Fibroblast of skin of back (primary cell): ENCODE results near the gene HDDC2.

Experiments
- DNase-seq: peaks from one replicate; pipeline ENCODE4 v3.0.0-alpha.2; 2013

Gene HDDC2

GRCh38 chr6:125269328-125269985, 32.3 kb downstream of the HDDC2 start:
- no peak for DNase-seq

- DNase-seq = no peak
Observed at GRCh38 chr6:125268765-125269164, 33.0 kb downstream of the HDDC2 start.

- no peak for DNase-seq
Observed at GRCh38 chr6:125267806-125268523, 33.8 kb downstream of the HDDC2 start.

DNA sequence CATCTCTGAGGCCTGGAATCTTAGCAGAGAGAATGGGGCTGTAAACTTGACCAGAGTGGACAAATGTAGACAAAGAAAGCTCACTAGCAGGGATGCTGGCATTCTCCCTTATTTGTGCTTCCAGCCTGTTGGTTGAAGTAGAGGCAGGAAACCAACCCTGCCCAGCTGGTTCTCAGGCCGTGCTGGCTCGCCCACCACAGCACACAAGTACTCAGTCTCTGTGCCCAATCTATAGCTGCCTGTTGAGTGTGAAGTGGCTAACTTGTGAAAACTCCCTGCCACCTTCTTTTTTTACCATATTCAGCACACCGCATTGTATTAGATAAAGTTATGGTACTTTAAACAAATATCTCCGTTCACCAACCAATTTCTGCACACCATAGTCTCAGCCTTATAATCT, 37.3 kb downstream of the HDDC2 start:
- DNase-seq = no peak

DNA sequence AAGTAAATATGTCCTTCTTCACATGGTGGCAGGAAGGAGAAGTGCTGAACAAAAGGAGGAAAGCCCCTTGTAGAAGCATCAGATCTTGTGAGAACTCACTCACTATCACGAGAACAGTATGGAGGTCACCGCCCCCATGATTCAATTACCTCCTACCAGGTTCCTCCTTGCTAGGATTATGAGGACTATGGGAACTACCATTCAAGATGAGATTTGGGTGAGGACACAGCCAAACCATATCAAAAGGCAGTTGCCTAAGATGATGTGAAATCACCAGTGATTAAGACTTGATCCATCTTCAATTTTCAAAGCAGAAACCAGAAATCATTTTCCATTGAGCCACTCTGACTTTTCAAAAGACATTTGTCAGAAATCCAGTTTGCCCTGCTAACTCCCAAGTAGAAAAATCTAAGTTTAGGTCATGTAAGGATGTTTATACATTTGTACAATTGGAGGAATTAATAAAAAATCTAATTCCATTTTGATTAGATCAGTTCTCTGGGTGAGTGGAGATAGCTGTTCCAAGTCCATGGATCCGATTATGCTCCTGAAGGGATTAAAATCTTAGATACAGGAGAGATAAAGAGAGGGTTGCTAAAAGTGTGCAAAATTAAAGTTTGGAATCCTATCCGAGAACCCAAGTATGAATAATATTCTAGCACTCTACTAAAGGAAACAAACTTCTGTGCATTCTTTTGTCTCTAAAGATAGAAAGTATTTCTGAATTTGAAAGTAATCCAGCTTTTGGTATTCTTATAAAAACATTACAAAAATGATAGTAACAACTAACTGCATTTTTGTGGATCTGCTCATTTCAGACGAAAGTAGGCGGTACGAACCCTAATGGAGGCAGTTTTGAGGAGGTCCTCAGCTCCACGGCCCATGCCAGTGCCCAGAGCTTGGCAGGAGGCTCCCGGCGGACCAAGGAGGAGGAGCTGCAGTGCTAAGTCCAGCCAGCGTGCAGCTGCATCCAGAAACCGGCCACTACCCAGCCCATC, 39.5 kb downstream of the HDDC2 start:
- DNase-seq = peak; percentile 90

DNA sequence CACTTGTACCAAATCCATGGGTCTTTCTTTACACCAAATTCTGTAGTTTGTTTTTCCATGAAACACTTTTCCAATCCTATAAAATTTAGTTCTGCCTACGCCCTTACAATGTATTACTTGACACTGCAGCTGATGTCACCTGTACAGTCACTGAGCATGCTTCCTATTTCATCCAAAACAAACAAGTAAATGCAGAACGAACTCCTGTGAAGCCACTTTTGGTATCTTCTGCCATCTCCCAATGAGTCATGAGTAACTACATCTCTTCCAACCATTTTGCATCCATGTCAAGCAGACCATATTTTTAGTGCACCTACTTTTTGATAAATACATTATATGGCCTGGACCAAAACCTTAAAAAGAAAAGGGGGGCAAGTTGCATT, 42.4 kb downstream of the HDDC2 start:
- DNase-seq = peak; percentile 23

- peak; percentile 49 for DNase-seq
Observed at GRCh38 chr6:125258651-125259353, 43.0 kb downstream of the HDDC2 start.

- DNase-seq = no peak
Observed at GRCh38 chr6:125257351-125257750, 44.4 kb downstream of the HDDC2 start.

GRCh38 chr6:125255201-125255600, 46.6 kb downstream of the HDDC2 start:
- DNase-seq = peak; percentile 67

DNA sequence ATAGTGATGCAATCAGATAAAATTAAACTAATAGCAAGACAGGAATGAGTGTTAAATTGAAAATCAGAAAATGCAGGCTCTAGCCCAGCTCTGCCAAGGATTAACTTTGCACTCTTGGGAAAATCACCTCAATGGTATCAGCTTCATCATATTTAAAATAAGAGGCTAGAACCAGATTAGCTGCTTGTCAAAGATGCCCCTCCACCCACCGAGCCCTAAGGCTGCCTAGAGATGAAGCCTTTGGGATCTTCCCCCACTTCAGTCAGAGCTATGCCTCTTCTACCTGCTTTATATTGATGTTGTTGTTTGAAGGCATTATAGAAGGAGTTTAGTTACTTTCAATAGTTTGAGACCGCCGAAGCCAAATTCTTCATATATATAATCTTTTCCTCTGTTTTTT, 47.4 kb downstream of the HDDC2 start:
- DNase-seq = no peak

- DNase-seq = no peak
Observed at GRCh38 chr6:125253881-125254280, 47.9 kb downstream of the HDDC2 start.

- peak; percentile 73 for DNase-seq
Observed at GRCh38 chr6:125252891-125253290, 48.9 kb downstream of the HDDC2 start.

GRCh38 chr6:125251516-125252220, 50.1 kb downstream of the HDDC2 start:
- peak; percentile 87 for DNase-seq

- no peak for DNase-seq
Observed at GRCh38 chr6:125250511-125250910, 51.3 kb downstream of the HDDC2 start.

DNA sequence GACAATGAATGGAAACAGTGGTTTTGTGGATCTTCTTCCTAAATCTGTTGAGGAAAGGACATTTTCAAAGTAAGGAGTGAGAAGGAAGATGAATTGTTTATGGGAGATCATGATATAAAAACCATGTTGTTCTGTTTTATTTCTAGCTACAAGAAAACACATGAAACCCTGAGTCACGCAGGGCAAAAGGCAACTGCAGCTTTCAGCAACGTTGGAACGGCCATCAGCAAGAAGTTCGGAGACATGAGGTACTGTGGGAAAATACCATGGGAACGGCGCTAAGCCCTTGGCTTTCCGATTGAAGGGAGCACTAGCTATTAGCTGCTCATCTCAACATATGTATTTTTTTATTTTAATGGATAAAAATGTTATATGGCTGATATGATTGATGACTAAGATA, 53.6 kb downstream of the HDDC2 start:
- DNase-seq = no peak

DNA sequence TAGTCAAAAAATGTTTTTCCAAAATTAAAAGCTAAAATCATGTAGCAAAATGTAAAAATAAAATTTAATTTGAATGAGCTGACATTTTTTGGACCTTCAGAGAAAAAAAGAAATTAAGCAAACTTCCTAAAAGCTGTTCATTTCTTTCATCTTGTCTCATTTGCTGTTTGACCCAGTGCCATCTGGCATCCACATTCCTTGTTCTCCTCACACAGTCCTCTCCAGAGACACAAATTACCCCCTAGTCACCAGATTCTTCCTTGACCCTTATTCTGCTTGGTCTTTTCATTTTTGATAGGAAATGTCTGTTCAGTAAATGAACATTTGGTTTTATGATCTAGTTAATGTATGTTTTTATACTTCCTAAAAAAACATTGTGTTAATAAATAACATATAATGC, 55.2 kb downstream of the HDDC2 start:
- DNase-seq = peak; percentile 51

- DNase-seq = no peak
Observed at GRCh38 chr6:125245523-125246264, 56.1 kb downstream of the HDDC2 start.

GRCh38 chr6:125245109-125245508, 56.7 kb downstream of the HDDC2 start:
- DNase-seq = no peak

- no peak for DNase-seq
Observed at GRCh38 chr6:125237764-125238163, 64.0 kb downstream of the HDDC2 start.

GRCh38 chr6:125236536-125237327, 65.0 kb downstream of the HDDC2 start:
- DNase-seq = peak; percentile 41
